GM23338 (cell line): Measurements from ENCODE around the gene SEMA7A. TPM values are rescaled to one million over a fixed set of nuclear protein-coding genes. Genes with fewer than 3 reads are reported as not detected.

ENCODE experiments used
- ATAC-seq: fragments of 200-7000 bp; cut with Tn5 transposase; 3 replicates; pipeline ENCODE4 v1.9.1; 2020
- DNase-seq: peaks from one replicate; pipeline ENCODE4 v3.0.0-alpha.2; 2015; ENCODE audit warnings: low spot score
- H2AFZ ChIP-seq: fragments of 200-600 bp; sonication (generic); 2 replicates; pipeline ENCODE4 v1.8.0; 2016; ENCODE audit warnings: antibody characterized with exemption, mild to moderate bottlenecking, moderate library complexity
- H3F3A ChIP-seq: fragments of 200-600 bp; sonication (generic); replicated peaks from 2 replicates; pipeline ENCODE4 v1.8.0; 2017; ENCODE audit warnings: antibody characterized with exemption, mixed run types, low read depth
- H3K27ac ChIP-seq: fragments of 200-600 bp; sonication (generic); 2 replicates; pipeline ENCODE4 v1.6.1; 2016; ENCODE audit warnings: low read depth
- H3K27me3 ChIP-seq: fragments of 200-600 bp; sonication (generic); 2 replicates; pipeline ENCODE4 v1.8.0; 2016; ENCODE audit warnings: mild to moderate bottlenecking, mixed run types, moderate library complexity; ENCODE audit not compliant: insufficient read depth
- H3K36me3 ChIP-seq: fragments of 200-600 bp; sonication (generic); 2 replicates; pipeline ENCODE4 v1.8.0; 2016; ENCODE audit warnings: mild to moderate bottlenecking; ENCODE audit not compliant: insufficient read depth
- H3K4me1 ChIP-seq: fragments of 200-600 bp; sonication (generic); 2 replicates; pipeline ENCODE4 v1.8.0; 2016; ENCODE audit warnings: mild to moderate bottlenecking, moderate library complexity; ENCODE audit not compliant: insufficient read depth
- H3K4me2 ChIP-seq: fragments of 200-600 bp; sonication (generic); 2 replicates; pipeline ENCODE4 v1.7.1; 2017; ENCODE audit warnings: mixed run types
- H3K4me3 ChIP-seq: fragments of 200-600 bp; sonication (generic); 2 replicates; pipeline ENCODE4 v1.6.1; 2016; ENCODE audit warnings: mixed run types
- H3K79me2 ChIP-seq: fragments of 200-600 bp; sonication (generic); replicated peaks from 2 replicates; pipeline ENCODE4 v1.8.0; 2017; ENCODE audit warnings: mild to moderate bottlenecking; ENCODE audit not compliant: insufficient read depth
- H3K9me2 ChIP-seq: fragments of 200-600 bp; sonication (generic); 2 replicates; pipeline ENCODE4 v1.8.0; 2017; ENCODE audit not compliant: insufficient read depth
- H4K20me1 ChIP-seq: fragments of 200-600 bp; sonication (generic); replicated peaks from 2 replicates; pipeline ENCODE4 v1.8.0; 2017; ENCODE audit warnings: mild to moderate bottlenecking; ENCODE audit not compliant: insufficient read depth
- H3K27ac Mint-ChIP-seq: 2 replicates; pipeline ENCODE4 v1.8.0; 2020; ENCODE audit warnings: inconsistent platforms, mild to moderate bottlenecking, moderate library complexity, mixed read lengths
- H3K27me3 Mint-ChIP-seq: 3 replicates; pipeline ENCODE4 v1.8.0; 2022; ENCODE audit warnings: low read depth, mild to moderate bottlenecking, moderate library complexity, mixed read lengths, inconsistent platforms; ENCODE audit not compliant: insufficient read depth, poor library complexity
- H3K36me3 Mint-ChIP-seq: 3 replicates; pipeline ENCODE4 v1.8.0; 2021; ENCODE audit warnings: low read depth, mild to moderate bottlenecking, inconsistent platforms, moderate library complexity, mixed read lengths
- H3K4me1 Mint-ChIP-seq: 3 replicates; pipeline ENCODE4 v1.8.0; 2020; ENCODE audit warnings: mild to moderate bottlenecking, inconsistent platforms, mixed read lengths
- H3K4me3 Mint-ChIP-seq: 3 replicates; pipeline ENCODE4 v1.8.0; 2021; ENCODE audit warnings: moderate library complexity, mild to moderate bottlenecking, inconsistent platforms, mixed read lengths
- H3K9me3 Mint-ChIP-seq: 3 replicates; pipeline ENCODE4 v1.8.0; 2020; ENCODE audit warnings: moderate library complexity, mild to moderate bottlenecking, inconsistent platforms, mixed read lengths
- EZH2 ChIP-seq: fragments of 200-600 bp; sonication (generic); IDR thresholded peaks from one replicate; pipeline ENCODE4 v1.8.0; 2017; ENCODE audit warnings: antibody characterized with exemption, mild to moderate bottlenecking, low read depth; ENCODE audit not compliant: unreplicated experiment
- EZH2phosphoT487 ChIP-seq: fragments of 200-600 bp; sonication (generic); IDR thresholded peaks from one replicate; pipeline ENCODE4 v1.8.1; 2018; ENCODE audit warnings: antibody characterized with exemption; ENCODE audit not compliant: unreplicated experiment
- NANOG ChIP-seq: IDR thresholded peaks from 2 replicates; pipeline ENCODE4 v1.6.1; 2016; ENCODE audit warnings: antibody characterized with exemption, borderline replicate concordance
- POLR2AphosphoS5 ChIP-seq: IDR thresholded peaks from 2 replicates; pipeline ENCODE4 v1.6.1; 2016; ENCODE audit warnings: antibody characterized with exemption, low read depth
- STAT1 ChIP-seq: IDR thresholded peaks from one replicate; pipeline ENCODE4 v1.6.1; 2016; ENCODE audit warnings: antibody characterized with exemption; ENCODE audit not compliant: unreplicated experiment
- ZNF114 ChIP-seq: fragments of 250-450 bp; sonication (Bioruptor Pico); IDR thresholded peaks from 2 replicates; pipeline ENCODE4 v1.5.0; 2020; ENCODE audit warnings: mild to moderate bottlenecking, moderate library complexity
- ZNF331 ChIP-seq: fragments of 250-450 bp; sonication (Bioruptor Pico); IDR thresholded peaks from 2 replicates; pipeline ENCODE4 v1.5.0; 2020; ENCODE audit warnings: low read depth, mild to moderate bottlenecking, moderate library complexity
- polyA plus RNA-seq: library from polyadenylated mRNA; unstranded; fragments of >200 nt; fragmentation: Nextera tagmentation; extraction: Ambion mirVana; gene quantifications from 2 replicates; pipeline ENCODE4 v1.2.1, GENCODE V29; 2016
- total RNA-seq: library from RNA; depleted of rRNA; stranded (reverse); fragments of >200 nt; shearing (Covaris generic); gene quantifications from 2 replicates; pipeline ENCODE4 v1.2.3, GENCODE V29; 2014
- TF ChIP-seq, protein P1 (sequence below), 2 experiments: fragments of 200-600 bp in 1 of 2; sonication (generic) in 1 of 2; conservative IDR thresholded peaks; 2 replicates each; pipeline versions ENCODE4 v1.5.1 to v1.6.1; 2016 to 2017; ENCODE audit warnings: antibody characterized with exemption in 2 of 2, low read depth in 2 of 2, mild to moderate bottlenecking in 2 of 2, moderate library complexity in 1 of 2
- TF ChIP-seq, protein P2 (sequence below): IDR thresholded peaks from 2 replicates; pipeline ENCODE4 v1.6.1; 2016; ENCODE audit warnings: antibody characterized with exemption
- TF ChIP-seq, protein P3 (sequence below): fragments of 250-450 bp; sonication (Bioruptor Pico); IDR thresholded peaks from 2 replicates; pipeline ENCODE4 v1.5.0; 2020; ENCODE audit warnings: mild to moderate bottlenecking, moderate library complexity

SEMA7A gene
- total and polyA plus RNA-seq, 2 experiments from 2014 or later: 2.0 to 14.1 TPM

DNA sequence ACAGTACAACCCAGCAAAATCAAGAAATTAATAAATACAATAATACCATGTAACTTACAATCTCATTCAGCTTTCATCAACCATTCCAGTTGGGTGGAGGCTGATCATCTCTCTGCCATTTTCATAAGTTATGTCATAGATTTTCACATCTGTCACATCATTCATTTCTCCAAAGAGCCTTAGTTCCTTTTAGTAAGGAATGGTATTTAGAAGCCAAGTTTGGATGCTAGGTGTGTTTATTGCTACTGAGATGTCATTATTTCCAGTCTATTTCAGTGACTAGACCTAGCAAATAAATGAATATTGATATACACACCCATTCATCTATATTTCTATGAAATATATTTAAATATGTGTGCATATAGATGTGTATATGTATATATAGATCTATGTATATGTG, 29.9 kb upstream of the SEMA7A start:
- H3K4me1 Mint-ChIP-seq: peaks cover 18% of the 10 kb centered on the region
- Histone ChIP-seq H3K27me3 (no peaks in the 10 kb centered on the region), H3K36me3 (no peaks in the 10 kb centered on the region; the same call in 1 of the 2 replicates), H3K79me2 (peaks cover 16% of the 10 kb centered on the region), H3K9me2 (no peaks in the 10 kb centered on the region), H3K4me1 (peaks cover 15% of the 10 kb centered on the region), H2AFZ (no peak overlapping the region), H3K4me3 (no peak overlapping the region), H3K27ac (no peak overlapping the region), H4K20me1 (no peaks in the 10 kb centered on the region), H3K4me2 (no peak overlapping the region), H3F3A (peaks cover 12% of the 10 kb centered on the region; the same call in 1 of the 2 replicates)
- H3K4me3 Mint-ChIP-seq: peak overlapping the region; percentile 21; the same call in 1 of the 3 replicates
- H3K9me3 Mint-ChIP-seq: peaks cover 9% of the 10 kb centered on the region
- no peak for DNase-seq
- H3K27me3 Mint-ChIP-seq: peaks cover 3% of the 10 kb centered on the region
- TF ChIP-seq, protein P1, sequence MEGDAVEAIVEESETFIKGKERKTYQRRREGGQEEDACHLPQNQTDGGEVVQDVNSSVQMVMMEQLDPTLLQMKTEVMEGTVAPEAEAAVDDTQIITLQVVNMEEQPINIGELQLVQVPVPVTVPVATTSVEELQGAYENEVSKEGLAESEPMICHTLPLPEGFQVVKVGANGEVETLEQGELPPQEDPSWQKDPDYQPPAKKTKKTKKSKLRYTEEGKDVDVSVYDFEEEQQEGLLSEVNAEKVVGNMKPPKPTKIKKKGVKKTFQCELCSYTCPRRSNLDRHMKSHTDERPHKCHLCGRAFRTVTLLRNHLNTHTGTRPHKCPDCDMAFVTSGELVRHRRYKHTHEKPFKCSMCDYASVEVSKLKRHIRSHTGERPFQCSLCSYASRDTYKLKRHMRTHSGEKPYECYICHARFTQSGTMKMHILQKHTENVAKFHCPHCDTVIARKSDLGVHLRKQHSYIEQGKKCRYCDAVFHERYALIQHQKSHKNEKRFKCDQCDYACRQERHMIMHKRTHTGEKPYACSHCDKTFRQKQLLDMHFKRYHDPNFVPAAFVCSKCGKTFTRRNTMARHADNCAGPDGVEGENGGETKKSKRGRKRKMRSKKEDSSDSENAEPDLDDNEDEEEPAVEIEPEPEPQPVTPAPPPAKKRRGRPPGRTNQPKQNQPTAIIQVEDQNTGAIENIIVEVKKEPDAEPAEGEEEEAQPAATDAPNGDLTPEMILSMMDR (conservative IDR thresholded peaks at IDR 0.05; ENCODE audit: low read depth in 2 of 2): no peak
- TF ChIP-seq STAT1 (no peak), ZNF114 (no peak), ZNF331 (CRISPR knock-in tag) (no peak), EZH2 (no peak), NANOG (no peak), EZH2phosphoT487 (no peak), POLR2AphosphoS5 (no peak)
- TF ChIP-seq, protein P2, sequence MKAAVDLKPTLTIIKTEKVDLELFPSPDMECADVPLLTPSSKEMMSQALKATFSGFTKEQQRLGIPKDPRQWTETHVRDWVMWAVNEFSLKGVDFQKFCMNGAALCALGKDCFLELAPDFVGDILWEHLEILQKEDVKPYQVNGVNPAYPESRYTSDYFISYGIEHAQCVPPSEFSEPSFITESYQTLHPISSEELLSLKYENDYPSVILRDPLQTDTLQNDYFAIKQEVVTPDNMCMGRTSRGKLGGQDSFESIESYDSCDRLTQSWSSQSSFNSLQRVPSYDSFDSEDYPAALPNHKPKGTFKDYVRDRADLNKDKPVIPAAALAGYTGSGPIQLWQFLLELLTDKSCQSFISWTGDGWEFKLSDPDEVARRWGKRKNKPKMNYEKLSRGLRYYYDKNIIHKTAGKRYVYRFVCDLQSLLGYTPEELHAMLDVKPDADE: no peak
- TF ChIP-seq, protein P3, sequence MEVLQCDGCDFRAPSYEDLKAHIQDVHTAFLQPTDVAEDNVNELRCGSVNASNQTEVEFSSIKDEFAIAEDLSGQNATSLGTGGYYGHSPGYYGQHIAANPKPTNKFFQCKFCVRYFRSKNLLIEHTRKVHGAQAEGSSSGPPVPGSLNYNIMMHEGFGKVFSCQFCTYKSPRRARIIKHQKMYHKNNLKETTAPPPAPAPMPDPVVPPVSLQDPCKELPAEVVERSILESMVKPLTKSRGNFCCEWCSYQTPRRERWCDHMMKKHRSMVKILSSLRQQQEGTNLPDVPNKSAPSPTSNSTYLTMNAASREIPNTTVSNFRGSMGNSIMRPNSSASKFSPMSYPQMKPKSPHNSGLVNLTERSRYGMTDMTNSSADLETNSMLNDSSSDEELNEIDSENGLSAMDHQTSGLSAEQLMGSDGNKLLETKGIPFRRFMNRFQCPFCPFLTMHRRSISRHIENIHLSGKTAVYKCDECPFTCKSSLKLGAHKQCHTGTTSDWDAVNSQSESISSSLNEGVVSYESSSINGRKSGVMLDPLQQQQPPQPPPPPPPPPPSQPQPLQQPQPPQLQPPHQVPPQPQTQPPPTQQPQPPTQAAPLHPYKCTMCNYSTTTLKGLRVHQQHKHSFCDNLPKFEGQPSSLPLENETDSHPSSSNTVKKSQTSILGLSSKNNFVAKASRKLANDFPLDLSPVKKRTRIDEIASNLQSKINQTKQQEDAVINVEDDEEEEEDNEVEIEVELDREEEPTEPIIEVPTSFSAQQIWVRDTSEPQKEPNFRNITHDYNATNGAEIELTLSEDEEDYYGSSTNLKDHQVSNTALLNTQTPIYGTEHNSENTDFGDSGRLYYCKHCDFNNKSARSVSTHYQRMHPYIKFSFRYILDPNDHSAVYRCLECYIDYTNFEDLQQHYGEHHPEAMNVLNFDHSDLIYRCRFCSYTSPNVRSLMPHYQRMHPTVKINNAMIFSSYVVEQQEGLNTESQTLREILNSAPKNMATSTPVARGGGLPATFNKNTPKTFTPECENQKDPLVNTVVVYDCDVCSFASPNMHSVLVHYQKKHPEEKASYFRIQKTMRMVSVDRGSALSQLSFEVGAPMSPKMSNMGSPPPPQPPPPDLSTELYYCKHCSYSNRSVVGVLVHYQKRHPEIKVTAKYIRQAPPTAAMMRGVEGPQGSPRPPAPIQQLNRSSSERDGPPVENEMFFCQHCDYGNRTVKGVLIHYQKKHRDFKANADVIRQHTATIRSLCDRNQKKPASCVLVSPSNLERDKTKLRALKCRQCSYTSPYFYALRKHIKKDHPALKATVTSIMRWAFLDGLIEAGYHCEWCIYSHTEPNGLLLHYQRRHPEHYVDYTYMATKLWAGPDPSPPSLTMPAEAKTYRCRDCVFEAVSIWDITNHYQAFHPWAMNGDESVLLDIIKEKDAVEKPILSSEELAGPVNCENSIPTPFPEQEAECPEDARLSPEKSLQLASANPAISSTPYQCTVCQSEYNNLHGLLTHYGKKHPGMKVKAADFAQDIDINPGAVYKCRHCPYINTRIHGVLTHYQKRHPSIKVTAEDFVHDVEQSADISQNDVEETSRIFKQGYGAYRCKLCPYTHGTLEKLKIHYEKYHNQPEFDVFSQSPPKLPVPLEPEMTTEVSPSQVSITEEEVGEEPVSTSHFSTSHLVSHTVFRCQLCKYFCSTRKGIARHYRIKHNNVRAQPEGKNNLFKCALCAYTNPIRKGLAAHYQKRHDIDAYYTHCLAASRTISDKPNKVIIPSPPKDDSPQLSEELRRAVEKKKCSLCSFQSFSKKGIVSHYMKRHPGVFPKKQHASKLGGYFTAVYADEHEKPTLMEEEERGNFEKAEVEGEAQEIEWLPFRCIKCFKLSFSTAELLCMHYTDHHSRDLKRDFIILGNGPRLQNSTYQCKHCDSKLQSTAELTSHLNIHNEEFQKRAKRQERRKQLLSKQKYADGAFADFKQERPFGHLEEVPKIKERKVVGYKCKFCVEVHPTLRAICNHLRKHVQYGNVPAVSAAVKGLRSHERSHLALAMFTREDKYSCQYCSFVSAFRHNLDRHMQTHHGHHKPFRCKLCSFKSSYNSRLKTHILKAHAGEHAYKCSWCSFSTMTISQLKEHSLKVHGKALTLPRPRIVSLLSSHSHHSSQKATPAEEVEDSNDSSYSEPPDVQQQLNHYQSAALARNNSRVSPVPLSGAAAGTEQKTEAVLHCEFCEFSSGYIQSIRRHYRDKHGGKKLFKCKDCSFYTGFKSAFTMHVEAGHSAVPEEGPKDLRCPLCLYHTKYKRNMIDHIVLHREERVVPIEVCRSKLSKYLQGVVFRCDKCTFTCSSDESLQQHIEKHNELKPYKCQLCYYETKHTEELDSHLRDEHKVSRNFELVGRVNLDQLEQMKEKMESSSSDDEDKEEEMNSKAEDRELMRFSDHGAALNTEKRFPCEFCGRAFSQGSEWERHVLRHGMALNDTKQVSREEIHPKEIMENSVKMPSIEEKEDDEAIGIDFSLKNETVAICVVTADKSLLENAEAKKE: no peak
- no peak overlapping the region for H3K27ac Mint-ChIP-seq
- no peak for ATAC-seq
- H3K36me3 Mint-ChIP-seq: peaks cover 41% of the 10 kb centered on the region
